H1 (cell line): ENCODE results near the gene AZGP1.

Experiments
- ATF3 ChIP-seq: IDR thresholded peaks from 2 replicates; pipeline ENCODE4 v1.6.1; 2011; ENCODE audit warnings: low read depth, mild to moderate bottlenecking, low read length; ENCODE audit not compliant: insufficient read depth
- CTCF ChIP-seq, 3 experiments: IDR thresholded peaks; 1 replicate in 2 of 3; 2 replicates in 1 of 3; pipeline versions ENCODE4 v1.5.1 to v1.6.1; 2011; ENCODE audit warnings: low read length in 3 of 3, mild to moderate bottlenecking in 3 of 3, inconsistent platforms in 2 of 3, low read depth in 1 of 3, moderate library complexity in 1 of 3; ENCODE audit not compliant: insufficient read depth in 1 of 3; ENCODE audit errors: control extremely low read depth in 1 of 3
- E2F6 ChIP-seq: IDR thresholded peaks from 2 replicates; pipeline ENCODE4 v1.6.1; 2012; ENCODE audit warnings: inconsistent platforms
- EZH2 ChIP-seq: fragments of 200-600 bp; sonication (generic); IDR thresholded peaks from 2 replicates; pipeline ENCODE4 v1.7.1; 2012; ENCODE audit warnings: low read depth, mild to moderate bottlenecking, moderate library complexity, low read length, inconsistent platforms; ENCODE audit not compliant: severe bottlenecking
- KDM1A ChIP-seq: fragments of 200-600, 300-600 bp; sonication (generic); IDR thresholded peaks from 2 replicates; pipeline ENCODE4 v1.7.1; 2016; ENCODE audit warnings: mild to moderate bottlenecking, low read length, borderline replicate concordance
- PHF8 ChIP-seq: fragments of 200-600 bp; sonication (generic); conservative IDR thresholded peaks from 2 replicates; pipeline ENCODE4 v1.7.1; 2012; ENCODE audit warnings: low read depth, mild to moderate bottlenecking, inconsistent platforms, low read length, moderate library complexity
- POLR2A ChIP-seq, 2 experiments: IDR thresholded peaks; 1 replicate in 1 of 2; 2 replicates in 1 of 2; pipeline ENCODE4 v1.6.1; 2011; ENCODE audit warnings: low read depth in 2 of 2, low read length in 2 of 2, mild to moderate bottlenecking in 2 of 2; ENCODE audit errors: control extremely low read depth in 1 of 2
- SUZ12 ChIP-seq: fragments of 200-600 bp; sonication (generic); IDR thresholded peaks from 2 replicates; pipeline ENCODE4 v1.6.1; 2012; ENCODE audit warnings: mild to moderate bottlenecking, inconsistent platforms, low read length, moderate library complexity, mixed read lengths
- TF ChIP-seq, protein P1 (sequence below): IDR thresholded peaks from 2 replicates; pipeline ENCODE4 v1.6.1; 2012; ENCODE audit warnings: low read length, inconsistent platforms

GRCh38 chr7:100022621-100023020 lies 46.8 kb upstream of the AZGP1 start:
- TF ChIP-seq CTCF (IDR thresholded peaks at IDR 0.05; ENCODE audit: control extremely low read depth in 1 of 3, insufficient read depth in 1 of 3, low read depth in 1 of 3, low read length in 3 of 3) = no peak
- TF ChIP-seq, protein P1, sequence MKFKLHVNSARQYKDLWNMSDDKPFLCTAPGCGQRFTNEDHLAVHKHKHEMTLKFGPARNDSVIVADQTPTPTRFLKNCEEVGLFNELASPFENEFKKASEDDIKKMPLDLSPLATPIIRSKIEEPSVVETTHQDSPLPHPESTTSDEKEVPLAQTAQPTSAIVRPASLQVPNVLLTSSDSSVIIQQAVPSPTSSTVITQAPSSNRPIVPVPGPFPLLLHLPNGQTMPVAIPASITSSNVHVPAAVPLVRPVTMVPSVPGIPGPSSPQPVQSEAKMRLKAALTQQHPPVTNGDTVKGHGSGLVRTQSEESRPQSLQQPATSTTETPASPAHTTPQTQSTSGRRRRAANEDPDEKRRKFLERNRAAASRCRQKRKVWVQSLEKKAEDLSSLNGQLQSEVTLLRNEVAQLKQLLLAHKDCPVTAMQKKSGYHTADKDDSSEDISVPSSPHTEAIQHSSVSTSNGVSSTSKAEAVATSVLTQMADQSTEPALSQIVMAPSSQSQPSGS = no peak
- TF ChIP-seq EZH2 = no peak
- no peak for TF ChIP-seq KDM1A
- TF ChIP-seq PHF8 = no peak
- no peak for TF ChIP-seq E2F6
- no peak for TF ChIP-seq SUZ12
- no peak for TF ChIP-seq POLR2A (IDR thresholded peaks at IDR 0.05; ENCODE audit: control extremely low read depth in 1 of 2, low read depth in 2 of 2, low read length in 2 of 2)
- no peak for TF ChIP-seq ATF3
